SK-N-SH treated with all-trans-retinoic acid at 6 μM for 48 hours (cell line): ENCODE measurements around the gene PRDM11.

ENCODE experiments used
- ATAC-seq: fragments of 200-7000 bp; cut with Tn5 transposase; 3 replicates; pipeline ENCODE4 v1.9.1; 2020; ENCODE audit warnings: mild to moderate bottlenecking, moderate library complexity
- ARNTL ChIP-seq: fragments of 450-650 bp; formaldehyde crosslinking; IDR thresholded peaks from 2 replicates; pipeline ENCODE4 v1.5.0; 2020; ENCODE audit warnings: low read depth, mild to moderate bottlenecking, moderate library complexity, borderline replicate concordance
- BACH2 ChIP-seq: fragments of 250-450 bp; sonication (Bioruptor Pico); IDR thresholded peaks from 2 replicates; pipeline ENCODE4 v1.9.0; 2021; ENCODE audit warnings: mild to moderate bottlenecking, borderline replicate concordance
- ESRRG ChIP-seq: fragments of 250-450 bp; sonication (Bioruptor Pico); IDR thresholded peaks from 2 replicates; pipeline ENCODE4 v1.6.1; 2021; ENCODE audit warnings: mild to moderate bottlenecking
- GLIS3 ChIP-seq: fragments of 250-450 bp; sonication (Bioruptor Pico); IDR thresholded peaks from 2 replicates; pipeline ENCODE4 v1.5.0; 2020; ENCODE audit warnings: mild to moderate bottlenecking, moderate library complexity
- ISL1 ChIP-seq: fragments of 250-450 bp; sonication (Bioruptor Pico); IDR thresholded peaks from 2 replicates; pipeline ENCODE4 v2.1.2; 2022; ENCODE audit warnings: mild to moderate bottlenecking, moderate library complexity
- OSR1 ChIP-seq: fragments of 250-450 bp; sonication (Bioruptor Pico); IDR thresholded peaks from 2 replicates; pipeline ENCODE4 v1.8.0; 2022; ENCODE audit warnings: moderate library complexity, mild to moderate bottlenecking, inconsistent platforms
- PPARA ChIP-seq: fragments of 250-450 bp; sonication (Bioruptor Pico); IDR thresholded peaks from 2 replicates; pipeline ENCODE4 v1.5.0; 2020; ENCODE audit warnings: mild to moderate bottlenecking, borderline replicate concordance
- RARB ChIP-seq: fragments of 250-450 bp; sonication (Bioruptor Pico); IDR thresholded peaks from 2 replicates; pipeline ENCODE4 v1.8.0; 2021; ENCODE audit warnings: mild to moderate bottlenecking, moderate library complexity
- SNAI2 ChIP-seq: fragments of 250-450 bp; sonication (Bioruptor Pico); IDR thresholded peaks from 2 replicates; pipeline ENCODE4 v1.5.0; 2020; ENCODE audit warnings: mild to moderate bottlenecking, moderate library complexity
- TCF4 ChIP-seq: fragments of 250-450 bp; sonication (Bioruptor Pico); IDR thresholded peaks from 2 replicates; pipeline ENCODE4 v1.8.0; 2021; ENCODE audit warnings: mild to moderate bottlenecking, moderate library complexity, borderline replicate concordance
- TOX ChIP-seq: fragments of 250-450 bp; sonication (Bioruptor Pico); IDR thresholded peaks from 2 replicates; pipeline ENCODE4 v1.8.0; 2021; ENCODE audit warnings: mild to moderate bottlenecking, moderate library complexity, borderline replicate concordance
- ZC3H10 ChIP-seq: fragments of 250-450 bp; sonication (Bioruptor Pico); IDR thresholded peaks from 2 replicates; pipeline ENCODE4 v1.5.1; 2021; ENCODE audit warnings: mild to moderate bottlenecking, moderate library complexity
- ZFP3 ChIP-seq: fragments of 250-450 bp; sonication (Bioruptor Pico); IDR thresholded peaks from 2 replicates; pipeline ENCODE4 v1.5.0; 2020; ENCODE audit warnings: mild to moderate bottlenecking, moderate library complexity
- ZFP30 ChIP-seq: fragments of 450-650 bp; formaldehyde crosslinking; IDR thresholded peaks from 2 replicates; pipeline ENCODE4 v1.5.0; 2022; ENCODE audit warnings: mild to moderate bottlenecking, moderate library complexity
- ZNF565 ChIP-seq: fragments of 450-650 bp; formaldehyde crosslinking; conservative IDR thresholded peaks from 2 replicates; pipeline ENCODE4 v1.5.0; 2020; ENCODE audit warnings: low read depth, mild to moderate bottlenecking, moderate library complexity
- ZNF70 ChIP-seq: fragments of 450-650 bp; formaldehyde crosslinking; IDR thresholded peaks from 2 replicates; pipeline ENCODE4 v1.5.0; 2020; ENCODE audit warnings: mild to moderate bottlenecking, moderate library complexity
- TF ChIP-seq, protein P1 (sequence below): fragments of 250-450 bp; sonication (Bioruptor Pico); IDR thresholded peaks from 2 replicates; pipeline ENCODE4 v1.5.1; 2021; ENCODE audit warnings: mild to moderate bottlenecking, moderate library complexity
- TF ChIP-seq, protein P2 (sequence below): fragments of 250-450 bp; sonication (Bioruptor Pico); IDR thresholded peaks from 2 replicates; pipeline ENCODE4 v1.8.0; 2020; ENCODE audit warnings: mild to moderate bottlenecking, moderate library complexity, borderline replicate concordance
- TF ChIP-seq, protein P3 (sequence below): fragments of 250-450 bp; sonication (Bioruptor Pico); IDR thresholded peaks from 2 replicates; pipeline ENCODE4 v1.5.0; 2020; ENCODE audit warnings: mild to moderate bottlenecking, moderate library complexity
- TF ChIP-seq, protein P4 (sequence below): fragments of 250-450 bp; sonication (Bioruptor Pico); IDR thresholded peaks from 2 replicates; pipeline ENCODE4 v1.5.1; 2020; ENCODE audit warnings: low read depth, mild to moderate bottlenecking, moderate library complexity

The PRDM11 gene

DNA sequence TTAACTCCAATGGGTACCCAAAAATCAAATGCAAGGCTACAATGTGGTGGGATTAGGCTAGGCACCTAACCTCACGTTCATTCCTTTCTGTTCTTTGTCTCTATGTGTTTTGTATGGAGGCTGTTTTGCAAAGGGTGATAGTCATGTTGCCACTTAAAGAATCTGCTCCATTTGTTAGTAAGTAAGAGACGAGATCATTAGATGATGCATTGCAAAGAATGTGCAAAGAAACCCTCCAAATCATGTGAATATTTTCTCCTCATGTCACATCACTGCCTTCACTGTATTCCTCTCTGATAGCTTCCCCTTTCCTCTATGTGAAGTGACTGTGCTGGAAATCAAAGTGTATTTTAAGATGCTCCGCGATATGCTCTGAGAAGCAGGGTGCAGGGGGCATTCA lies 127.8 kb downstream of the PRDM11 start:
- ATAC-seq, result no peak
- TF ChIP-seq ZC3H10 (CRISPR knock-in tag) (no peak), ZFP30 (CRISPR knock-in tag) (no peak), ZFP3 (no peak), ARNTL (no peak), ESRRG (CRISPR knock-in tag) (no peak), BACH2 (no peak), ZNF70 (no peak), OSR1 (CRISPR knock-in tag) (no peak), SNAI2 (CRISPR knock-in tag) (no peak), PPARA (CRISPR knock-in tag) (no peak), ISL1 (CRISPR knock-in tag) (no peak), ZNF565 (no peak), GLIS3 (CRISPR knock-in tag) (no peak), TOX (CRISPR knock-in tag) (no peak), TCF4 (no peak), RARB (CRISPR knock-in tag) (no peak)
- TF ChIP-seq, protein P1, sequence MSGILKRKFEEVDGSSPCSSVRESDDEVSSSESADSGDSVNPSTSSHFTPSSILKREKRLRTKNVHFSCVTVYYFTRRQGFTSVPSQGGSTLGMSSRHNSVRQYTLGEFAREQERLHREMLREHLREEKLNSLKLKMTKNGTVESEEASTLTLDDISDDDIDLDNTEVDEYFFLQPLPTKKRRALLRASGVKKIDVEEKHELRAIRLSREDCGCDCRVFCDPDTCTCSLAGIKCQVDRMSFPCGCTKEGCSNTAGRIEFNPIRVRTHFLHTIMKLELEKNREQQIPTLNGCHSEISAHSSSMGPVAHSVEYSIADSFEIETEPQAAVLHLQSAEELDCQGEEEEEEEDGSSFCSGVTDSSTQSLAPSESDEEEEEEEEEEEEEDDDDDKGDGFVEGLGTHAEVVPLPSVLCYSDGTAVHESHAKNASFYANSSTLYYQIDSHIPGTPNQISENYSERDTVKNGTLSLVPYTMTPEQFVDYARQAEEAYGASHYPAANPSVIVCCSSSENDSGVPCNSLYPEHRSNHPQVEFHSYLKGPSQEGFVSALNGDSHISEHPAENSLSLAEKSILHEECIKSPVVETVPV (CRISPR knock-in tag), result no peak
- TF ChIP-seq, protein P2, sequence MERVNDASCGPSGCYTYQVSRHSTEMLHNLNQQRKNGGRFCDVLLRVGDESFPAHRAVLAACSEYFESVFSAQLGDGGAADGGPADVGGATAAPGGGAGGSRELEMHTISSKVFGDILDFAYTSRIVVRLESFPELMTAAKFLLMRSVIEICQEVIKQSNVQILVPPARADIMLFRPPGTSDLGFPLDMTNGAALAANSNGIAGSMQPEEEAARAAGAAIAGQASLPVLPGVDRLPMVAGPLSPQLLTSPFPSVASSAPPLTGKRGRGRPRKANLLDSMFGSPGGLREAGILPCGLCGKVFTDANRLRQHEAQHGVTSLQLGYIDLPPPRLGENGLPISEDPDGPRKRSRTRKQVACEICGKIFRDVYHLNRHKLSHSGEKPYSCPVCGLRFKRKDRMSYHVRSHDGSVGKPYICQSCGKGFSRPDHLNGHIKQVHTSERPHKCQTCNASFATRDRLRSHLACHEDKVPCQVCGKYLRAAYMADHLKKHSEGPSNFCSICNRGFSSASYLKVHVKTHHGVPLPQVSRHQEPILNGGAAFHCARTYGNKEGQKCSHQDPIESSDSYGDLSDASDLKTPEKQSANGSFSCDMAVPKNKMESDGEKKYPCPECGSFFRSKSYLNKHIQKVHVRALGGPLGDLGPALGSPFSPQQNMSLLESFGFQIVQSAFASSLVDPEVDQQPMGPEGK, result no peak
- TF ChIP-seq, protein P3, sequence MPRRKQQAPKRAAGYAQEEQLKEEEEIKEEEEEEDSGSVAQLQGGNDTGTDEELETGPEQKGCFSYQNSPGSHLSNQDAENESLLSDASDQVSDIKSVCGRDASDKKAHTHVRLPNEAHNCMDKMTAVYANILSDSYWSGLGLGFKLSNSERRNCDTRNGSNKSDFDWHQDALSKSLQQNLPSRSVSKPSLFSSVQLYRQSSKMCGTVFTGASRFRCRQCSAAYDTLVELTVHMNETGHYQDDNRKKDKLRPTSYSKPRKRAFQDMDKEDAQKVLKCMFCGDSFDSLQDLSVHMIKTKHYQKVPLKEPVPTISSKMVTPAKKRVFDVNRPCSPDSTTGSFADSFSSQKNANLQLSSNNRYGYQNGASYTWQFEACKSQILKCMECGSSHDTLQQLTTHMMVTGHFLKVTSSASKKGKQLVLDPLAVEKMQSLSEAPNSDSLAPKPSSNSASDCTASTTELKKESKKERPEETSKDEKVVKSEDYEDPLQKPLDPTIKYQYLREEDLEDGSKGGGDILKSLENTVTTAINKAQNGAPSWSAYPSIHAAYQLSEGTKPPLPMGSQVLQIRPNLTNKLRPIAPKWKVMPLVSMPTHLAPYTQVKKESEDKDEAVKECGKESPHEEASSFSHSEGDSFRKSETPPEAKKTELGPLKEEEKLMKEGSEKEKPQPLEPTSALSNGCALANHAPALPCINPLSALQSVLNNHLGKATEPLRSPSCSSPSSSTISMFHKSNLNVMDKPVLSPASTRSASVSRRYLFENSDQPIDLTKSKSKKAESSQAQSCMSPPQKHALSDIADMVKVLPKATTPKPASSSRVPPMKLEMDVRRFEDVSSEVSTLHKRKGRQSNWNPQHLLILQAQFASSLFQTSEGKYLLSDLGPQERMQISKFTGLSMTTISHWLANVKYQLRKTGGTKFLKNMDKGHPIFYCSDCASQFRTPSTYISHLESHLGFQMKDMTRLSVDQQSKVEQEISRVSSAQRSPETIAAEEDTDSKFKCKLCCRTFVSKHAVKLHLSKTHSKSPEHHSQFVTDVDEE (CRISPR knock-in tag), result no peak

DNA sequence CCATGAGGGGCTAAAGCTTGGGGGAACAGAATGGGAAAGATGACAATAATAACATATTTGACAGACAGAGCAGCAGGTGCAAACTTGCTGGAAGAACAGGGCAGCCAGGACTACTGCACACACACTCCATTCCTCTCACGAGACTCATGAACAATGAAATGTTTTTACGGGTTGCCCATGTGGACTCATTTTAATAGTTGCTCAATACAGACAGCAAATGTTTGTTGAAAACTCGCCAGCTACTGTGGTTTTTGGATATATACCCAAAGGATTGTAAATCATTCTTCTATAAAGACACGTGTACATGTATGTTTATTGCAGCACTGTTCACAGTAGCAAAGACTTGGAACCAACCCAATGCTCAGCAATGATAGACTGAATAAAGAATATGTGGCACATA lies 129.4 kb downstream of the PRDM11 start:
- ATAC-seq, result no peak
- no peak for TF ChIP-seq OSR1 (CRISPR knock-in tag)
- TF ChIP-seq PPARA (CRISPR knock-in tag), result no peak
- no peak for TF ChIP-seq ESRRG (CRISPR knock-in tag)
- TF ChIP-seq, protein P2, result no peak
- TF ChIP-seq, protein P3 (CRISPR knock-in tag), result no peak
- TF ChIP-seq ISL1 (CRISPR knock-in tag), result no peak
- TF ChIP-seq, protein P4, sequence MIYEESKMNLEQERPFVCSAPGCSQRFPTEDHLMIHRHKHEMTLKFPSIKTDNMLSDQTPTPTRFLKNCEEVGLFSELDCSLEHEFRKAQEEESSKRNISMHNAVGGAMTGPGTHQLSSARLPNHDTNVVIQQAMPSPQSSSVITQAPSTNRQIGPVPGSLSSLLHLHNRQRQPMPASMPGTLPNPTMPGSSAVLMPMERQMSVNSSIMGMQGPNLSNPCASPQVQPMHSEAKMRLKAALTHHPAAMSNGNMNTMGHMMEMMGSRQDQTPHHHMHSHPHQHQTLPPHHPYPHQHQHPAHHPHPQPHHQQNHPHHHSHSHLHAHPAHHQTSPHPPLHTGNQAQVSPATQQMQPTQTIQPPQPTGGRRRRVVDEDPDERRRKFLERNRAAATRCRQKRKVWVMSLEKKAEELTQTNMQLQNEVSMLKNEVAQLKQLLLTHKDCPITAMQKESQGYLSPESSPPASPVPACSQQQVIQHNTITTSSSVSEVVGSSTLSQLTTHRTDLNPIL, result no peak
- TF ChIP-seq ZNF70, result no peak
- no peak for TF ChIP-seq ARNTL
- no peak for TF ChIP-seq ZFP3
